IPS DF 6.9 (cell line): Measurements from ENCODE around the gene RBFOX2.

Source experiments
- DNase-seq: peaks from one replicate; pipeline ENCODE4 v3.0.0-alpha.2; 2013; ENCODE audit warnings: low read depth, low spot score
- H3K27ac ChIP-seq: one replicate; pipeline ENCODE4 v1.5.1; 2013; ENCODE audit warnings: low read length, control low read depth
- H3K27me3 ChIP-seq: 2 replicates; pipeline ENCODE4 v1.6.1; 2013; ENCODE audit warnings: mild to moderate bottlenecking, low read length; ENCODE audit not compliant: control insufficient read depth, insufficient read depth
- H3K36me3 ChIP-seq: 2 replicates; pipeline ENCODE4 v1.6.1; 2013; ENCODE audit warnings: low read length; ENCODE audit not compliant: control insufficient read depth, insufficient read depth
- H3K4me1 ChIP-seq: 2 replicates; pipeline ENCODE4 v1.6.1; 2013; ENCODE audit warnings: low read length; ENCODE audit not compliant: control insufficient read depth, insufficient read depth
- H3K4me3 ChIP-seq: 2 replicates; pipeline ENCODE4 v1.5.1; 2013; ENCODE audit warnings: mild to moderate bottlenecking, low read length
- H3K9me3 ChIP-seq: 2 replicates; pipeline ENCODE4 v1.6.1; 2013; ENCODE audit warnings: low read length, inconsistent platforms; ENCODE audit not compliant: control insufficient read depth, insufficient read depth
- WGBS: extraction: QIAGEN DNeasy Blood & Tissue Kit; methylation state at CpG from one replicate; pipeline ENCODE4 v1.1.7; 2013; ENCODE audit warnings: mixed read lengths, missing lambda C conversion rate; ENCODE audit not compliant: insufficient read length, insufficient coverage; 5-methylcytosine and 5-hydroxymethylcytosine counted together

RBFOX2 gene

DNA sequence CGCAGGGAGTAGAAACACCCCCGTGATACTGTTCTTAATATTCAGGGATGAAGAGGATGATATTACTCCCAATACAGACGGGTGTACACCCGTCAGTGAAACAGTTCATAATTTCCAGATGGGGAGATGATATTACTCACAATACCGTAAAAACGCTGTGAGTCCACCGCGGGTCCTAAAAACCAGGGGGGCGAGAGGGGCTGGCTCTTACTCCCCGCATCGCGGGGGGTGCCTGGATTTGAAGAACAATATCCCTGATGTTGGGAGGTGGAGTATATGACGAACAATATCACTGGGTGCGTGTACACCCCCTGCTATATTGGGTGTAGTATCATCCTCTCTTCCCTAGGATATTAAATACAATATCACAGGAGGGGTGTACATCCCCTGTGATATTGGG, 331.5 kb downstream of the RBFOX2 start:
- Histone ChIP-seq H3K27ac (no peak overlapping the region), H3K9me3 (no peaks in the 10 kb centered on the region), H3K36me3 (no peaks in the 10 kb centered on the region), H3K4me1 (no peaks in the 10 kb centered on the region), H3K4me3 (no peak overlapping the region), H3K27me3 (no peaks in the 10 kb centered on the region)
- DNase-seq, result no peak
- no CpG with 5 or more reads among the region's 14 CpGs for WGBS

DNA sequence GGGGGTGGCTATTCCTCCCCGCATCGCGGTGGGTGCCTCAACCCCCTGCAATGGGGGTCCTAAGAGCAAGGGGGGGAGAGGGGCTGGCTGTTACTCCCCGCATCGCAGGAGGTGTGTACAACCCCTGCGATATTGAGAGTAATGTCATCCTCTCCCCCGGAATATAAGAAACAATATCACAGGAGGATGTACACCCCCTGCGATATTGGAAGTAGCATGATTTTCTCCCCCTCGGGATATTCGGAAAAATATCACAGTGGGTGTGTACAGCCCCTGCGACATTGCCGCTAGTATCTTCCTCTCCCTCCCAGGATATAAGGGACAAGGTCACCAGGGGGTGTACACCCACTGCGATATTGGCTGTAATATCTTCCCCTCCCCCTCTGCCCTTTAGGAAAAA, 333.4 kb downstream of the RBFOX2 start:
- H3K9me3 ChIP-seq, result no peaks in the 10 kb centered on the region
- no peaks in the 10 kb centered on the region for H3K27me3 ChIP-seq
- WGBS, result no CpG with 5 or more reads among the region's 13 CpGs
- H3K4me3 ChIP-seq, result no peak overlapping the region
- no peaks in the 10 kb centered on the region for H3K4me1 ChIP-seq
- no peaks in the 10 kb centered on the region for H3K36me3 ChIP-seq
- no peak overlapping the region for H3K27ac ChIP-seq
- no peak for DNase-seq

DNA sequence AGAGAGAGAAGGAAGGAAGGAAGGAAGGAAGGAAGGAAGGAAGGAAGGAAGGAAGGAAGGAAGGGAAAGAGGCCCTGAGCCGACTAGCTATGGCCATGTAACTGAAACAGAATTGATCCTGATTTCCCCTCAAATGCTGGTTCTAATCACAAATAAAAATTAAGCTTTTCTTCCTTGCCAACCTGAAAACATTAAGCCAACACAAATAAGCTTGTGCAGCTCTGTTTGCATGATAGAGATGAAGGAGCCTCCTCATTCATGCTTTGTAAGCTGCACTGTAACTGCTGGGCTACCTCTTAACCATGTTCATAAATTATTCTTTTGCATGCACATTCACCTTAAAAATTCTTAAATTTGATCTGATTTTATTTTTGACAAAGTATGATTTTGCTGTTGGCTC, 338.6 kb downstream of the RBFOX2 start:
- Histone ChIP-seq H3K4me1 (no peaks in the 10 kb centered on the region), H3K27ac (no peak overlapping the region), H3K27me3 (no peaks in the 10 kb centered on the region), H3K4me3 (no peak overlapping the region), H3K9me3 (no peaks in the 10 kb centered on the region), H3K36me3 (no peaks in the 10 kb centered on the region)
- no CpG with 5 or more reads among the region's 1 CpG for WGBS
- no peak for DNase-seq

DNA sequence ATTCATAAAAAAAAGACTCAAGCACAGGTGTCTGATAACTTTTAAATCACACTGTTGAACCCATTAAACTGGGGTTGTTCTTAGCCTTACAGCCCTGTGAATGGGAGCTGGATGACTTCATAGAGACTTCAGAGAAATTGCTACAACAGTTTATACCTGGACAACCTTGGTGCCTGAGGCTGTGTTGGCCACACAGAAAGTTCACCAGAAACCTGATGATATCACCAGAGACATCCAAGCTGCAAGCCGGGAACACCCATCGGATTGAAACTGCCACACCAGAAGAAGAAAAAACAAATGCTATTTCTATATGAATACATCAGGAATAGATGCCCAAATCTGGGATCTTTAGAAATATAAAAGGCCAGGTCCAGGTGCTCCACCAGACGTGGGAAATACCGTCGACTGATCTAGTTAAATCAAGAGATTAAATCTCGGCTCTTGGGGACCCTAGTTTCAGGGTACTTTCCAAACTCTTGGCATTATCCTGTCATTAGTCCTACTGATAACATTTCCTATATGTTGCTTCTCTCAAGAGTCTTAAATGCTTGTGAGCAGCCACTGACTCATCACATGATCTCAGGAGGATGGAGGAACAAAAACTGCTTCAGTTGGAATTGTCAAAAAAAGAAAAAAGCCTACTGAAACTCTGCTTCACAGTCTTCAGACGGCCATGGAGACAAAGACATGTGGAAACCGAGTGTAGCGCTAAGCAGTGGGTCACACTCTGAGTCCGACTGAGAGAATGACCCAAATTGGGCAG, 339.5 kb downstream of the RBFOX2 start:
- no peak for DNase-seq
- no peaks in the 10 kb centered on the region for H3K36me3 ChIP-seq
- no CpG with 5 or more reads among the region's 10 CpGs for WGBS

More for the DNA sequence above, 339.5 kb downstream of the RBFOX2 start:
- Histone ChIP-seq H3K27ac (no peak overlapping the region), H3K4me3 (no peak overlapping the region), H3K9me3 (no peaks in the 10 kb centered on the region), H3K27me3 (no peaks in the 10 kb centered on the region), H3K4me1 (no peaks in the 10 kb centered on the region)
